ENCODE measurements around the gene ABTB2. TPM values are rescaled to one million over a fixed set of nuclear protein-coding genes. Genes with fewer than 3 reads are reported as not detected.

Gene ABTB2
- total RNA-seq, 2 donors from 2014 or later = 0.55 to 0.81 TPM

DNA sequence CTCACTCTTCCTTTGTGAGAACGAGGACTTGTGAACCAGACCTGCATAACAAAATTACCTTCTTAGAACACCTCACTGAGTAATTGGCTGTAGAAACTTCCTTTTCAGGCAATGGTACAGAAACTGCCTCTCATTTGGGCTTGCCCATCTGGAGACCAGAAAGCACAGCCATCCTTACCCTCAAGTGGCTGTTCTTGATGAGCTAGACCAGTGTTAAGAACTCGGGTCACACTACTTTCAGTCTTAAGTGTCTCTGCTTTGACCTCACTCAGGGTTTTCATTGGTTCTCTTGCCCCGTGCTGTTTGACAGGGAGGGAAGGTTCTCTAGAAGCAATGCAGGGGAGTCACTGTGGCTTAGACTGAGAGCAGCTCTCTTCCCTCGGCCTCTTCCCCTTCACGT, 223.0 kb downstream of the ABTB2 start:
- Mint-ChIP-seq H3K4me3 (no peak overlapping the region), H3K36me3 (ENCODE audit: low read depth) (peaks cover 27% of the 10 kb centered on the region), H3K4me1 (peaks cover 18% of the 10 kb centered on the region), H3K27me3 (no peaks in the 10 kb centered on the region), H3K27ac (no peak overlapping the region)
- DNase-seq (no peak), ATAC-seq (no peak)
- no peaks in the 10 kb centered on the region for H3K9me3 ChIP-seq (ENCODE audit: control insufficient read depth, low read length, poor library complexity, severe bottlenecking)

DNA sequence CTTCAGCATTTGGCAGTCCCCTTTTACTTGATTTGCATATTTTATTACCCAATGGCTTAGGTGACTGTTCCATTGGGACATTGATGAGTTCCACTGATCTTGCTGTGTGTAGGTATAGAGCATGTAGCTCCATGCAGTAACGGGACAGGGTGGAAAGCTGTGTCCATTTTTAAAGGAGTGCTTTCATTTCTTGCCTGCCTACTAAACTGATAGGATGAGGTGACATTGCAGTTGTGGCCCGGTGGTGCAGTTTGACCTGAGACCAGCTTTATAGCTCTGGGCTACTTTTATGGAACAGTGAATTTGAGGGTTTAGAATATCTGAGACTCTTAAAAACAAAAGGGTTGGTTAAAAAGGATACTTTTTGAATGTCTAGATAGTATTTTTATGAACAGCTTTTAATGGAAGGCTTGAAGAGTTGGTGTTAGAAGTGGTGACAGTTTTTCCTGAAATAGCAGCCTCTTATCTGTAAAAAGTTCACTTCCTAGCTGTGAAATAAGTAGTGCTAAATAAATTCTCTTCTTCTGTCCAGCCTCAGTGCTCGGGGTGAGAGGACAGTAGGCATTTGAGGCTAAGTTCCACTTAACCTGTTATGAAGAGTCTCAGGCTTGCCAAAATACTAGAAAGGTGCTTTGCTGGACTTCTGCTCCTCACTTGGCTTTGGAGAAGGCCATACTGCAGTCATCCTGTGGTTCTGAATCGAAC, 225.4 kb downstream of the ABTB2 start:
- DNase-seq (no peak), ATAC-seq (no peak)
- no peaks in the 10 kb centered on the region for H3K9me3 ChIP-seq (ENCODE audit: control insufficient read depth, low read length, poor library complexity, severe bottlenecking)
- Mint-ChIP-seq H3K4me1 (peaks cover 6% of the 10 kb centered on the region), H3K27ac (peak overlapping the region; percentile 45), H3K36me3 (ENCODE audit: low read depth) (peaks cover 11% of the 10 kb centered on the region), H3K4me3 (no peak overlapping the region), H3K27me3 (no peaks in the 10 kb centered on the region)

DNA sequence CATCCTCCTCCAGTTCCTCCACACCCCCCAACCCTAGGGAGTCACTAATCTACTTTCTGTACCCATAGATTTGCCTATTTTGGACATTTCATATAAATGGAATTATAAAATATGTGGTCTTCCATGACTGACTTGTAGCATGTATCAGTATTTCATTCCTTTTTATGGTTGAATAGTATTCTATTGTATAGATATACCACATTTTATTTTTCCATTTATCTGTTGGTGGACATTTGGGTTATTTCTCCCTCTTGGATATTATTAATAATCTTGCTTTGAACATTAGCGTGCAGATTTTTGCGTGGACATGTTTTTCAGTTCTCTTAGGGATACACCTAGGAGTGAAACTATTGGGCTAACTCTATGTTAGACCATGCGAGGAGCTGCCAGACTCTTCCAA, 229.0 kb downstream of the ABTB2 start:
- Mint-ChIP-seq H3K36me3 (ENCODE audit: low read depth) (peaks cover 2% of the 10 kb centered on the region), H3K4me1 (peaks cover 5% of the 10 kb centered on the region), H3K27me3 (no peaks in the 10 kb centered on the region), H3K27ac (no peak overlapping the region), H3K4me3 (no peak overlapping the region)
- ATAC-seq (no peak), DNase-seq (no peak)
- H3K9me3 ChIP-seq (ENCODE audit: control insufficient read depth, low read length, poor library complexity, severe bottlenecking) = no peaks in the 10 kb centered on the region

DNA sequence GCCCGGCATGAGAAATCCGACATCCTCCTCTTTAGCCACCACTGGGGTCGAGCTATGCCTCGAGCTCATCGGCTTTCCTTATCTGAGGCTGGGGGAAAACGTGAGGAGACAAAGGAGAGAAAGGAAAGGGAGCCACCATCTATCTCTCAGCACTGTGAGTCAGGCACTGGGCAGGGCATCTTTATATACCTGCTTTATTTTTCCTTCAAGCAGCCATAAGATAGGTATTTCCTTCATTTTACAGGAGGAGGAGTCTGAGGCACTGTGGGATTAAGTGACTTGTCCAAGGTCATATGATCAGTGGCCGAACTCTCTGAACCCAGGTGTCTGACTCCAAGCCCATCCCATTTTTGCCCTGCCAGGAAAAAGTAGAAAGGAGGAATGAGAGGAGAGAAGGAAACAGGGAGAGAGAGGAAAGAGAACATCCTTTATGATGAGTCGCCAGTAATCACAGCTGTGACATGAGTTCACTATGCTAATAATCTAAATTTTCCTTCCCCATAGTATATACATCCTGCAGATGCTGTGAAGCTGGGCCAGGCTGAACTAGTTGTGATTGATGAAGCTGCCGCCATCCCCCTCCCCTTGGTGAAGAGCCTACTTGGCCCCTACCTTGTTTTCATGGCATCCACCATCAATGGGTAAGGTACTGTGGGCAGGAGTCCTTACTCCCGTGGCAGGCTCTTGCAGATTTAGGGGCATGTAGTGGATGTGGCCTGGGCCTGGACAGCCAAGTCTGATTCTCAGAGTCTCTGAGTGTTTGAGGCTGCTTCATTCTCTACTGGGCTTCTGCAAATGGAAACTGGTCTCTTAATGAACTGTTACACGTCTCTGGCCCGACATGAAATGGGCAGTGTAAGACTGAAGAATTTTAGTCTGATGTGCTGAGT, 230.6 kb downstream of the ABTB2 start:
- Mint-ChIP-seq H3K36me3 (ENCODE audit: low read depth) (peaks cover 7% of the 10 kb centered on the region), H3K27ac (no peak overlapping the region), H3K4me3 (no peak overlapping the region), H3K27me3 (no peaks in the 10 kb centered on the region), H3K4me1 (peaks cover 5% of the 10 kb centered on the region)
- H3K9me3 ChIP-seq (ENCODE audit: control insufficient read depth, low read length, poor library complexity, severe bottlenecking) = no peaks in the 10 kb centered on the region
- ATAC-seq (no peak), DNase-seq (no peak)

DNA sequence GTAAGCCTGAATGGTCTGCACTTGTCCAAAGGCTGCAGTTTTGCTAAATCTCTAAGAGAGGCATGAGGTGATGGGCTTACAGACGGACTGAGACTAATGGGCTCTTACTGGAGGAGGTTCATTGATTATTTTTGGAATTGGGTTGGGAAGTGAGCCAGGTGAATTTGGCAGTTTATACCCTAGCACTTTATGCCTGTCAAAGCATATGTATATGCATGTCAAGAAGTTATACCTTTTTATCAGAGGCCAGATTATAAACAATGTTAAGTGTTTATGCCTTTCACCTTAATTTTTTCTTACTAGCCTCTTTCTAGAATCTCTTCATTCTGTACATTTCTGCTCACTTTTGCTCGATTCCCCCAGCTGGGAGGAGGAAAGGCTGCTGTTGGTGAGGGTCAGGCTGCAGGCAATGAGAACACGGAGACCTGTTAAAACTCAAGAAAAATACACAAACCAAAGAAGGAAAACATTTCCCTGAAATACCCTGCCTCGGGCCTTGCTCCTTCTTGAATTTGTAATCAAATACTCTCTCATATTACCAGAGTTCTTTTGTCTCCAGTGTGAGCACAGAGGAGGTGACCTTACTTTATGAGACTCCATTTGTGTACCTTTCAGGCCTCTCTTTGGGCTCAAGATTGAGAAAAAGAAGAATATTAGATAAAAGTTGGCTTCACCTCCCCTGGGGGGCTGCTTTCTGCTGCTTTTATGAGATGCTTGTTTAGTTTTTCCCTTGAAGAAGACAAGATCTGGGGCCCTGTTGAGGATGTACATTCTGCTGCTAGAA, 232.7 kb downstream of the ABTB2 start:
- peak overlapping the region; percentile 19 for H3K27ac Mint-ChIP-seq
- no peak for ATAC-seq

DNA sequence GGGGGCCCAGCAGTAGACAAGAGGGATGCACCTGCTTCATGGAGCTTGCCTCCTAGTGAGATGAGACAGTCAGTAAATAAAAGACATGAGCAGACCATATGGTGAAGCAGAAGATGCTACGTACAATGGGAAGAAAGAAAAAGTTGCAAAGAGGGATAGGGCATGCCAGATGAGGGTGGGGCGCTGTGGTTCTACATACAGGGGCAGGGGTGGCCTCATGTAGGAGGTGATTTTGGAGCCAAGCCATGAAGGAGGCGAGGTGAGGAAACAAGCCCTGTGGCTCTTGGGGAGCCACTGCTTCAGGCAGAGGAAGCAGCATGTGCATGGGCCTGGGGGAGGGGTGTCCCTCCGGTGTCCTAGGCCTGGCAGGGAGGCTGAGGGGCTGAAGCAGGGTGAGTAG, 237.2 kb downstream of the ABTB2 start:
- DNase-seq (no peak), ATAC-seq (no peak)
- Mint-ChIP-seq H3K36me3 (ENCODE audit: low read depth) (peaks cover 21% of the 10 kb centered on the region), H3K4me1 (peaks cover 13% of the 10 kb centered on the region), H3K27me3 (no peaks in the 10 kb centered on the region), H3K4me3 (no peak overlapping the region), H3K27ac (no peak overlapping the region)
- no peaks in the 10 kb centered on the region for H3K9me3 ChIP-seq (ENCODE audit: control insufficient read depth, low read length, poor library complexity, severe bottlenecking)

More for the DNA sequence above, 232.7 kb downstream of the ABTB2 start:
- DNase-seq = no peak
- Mint-ChIP-seq H3K4me1 (peaks cover 14% of the 10 kb centered on the region), H3K4me3 (no peak overlapping the region), H3K27me3 (no peaks in the 10 kb centered on the region), H3K36me3 (ENCODE audit: low read depth) (peaks cover 13% of the 10 kb centered on the region)
- H3K9me3 ChIP-seq (ENCODE audit: control insufficient read depth, low read length, poor library complexity, severe bottlenecking) = no peaks in the 10 kb centered on the region

DNA sequence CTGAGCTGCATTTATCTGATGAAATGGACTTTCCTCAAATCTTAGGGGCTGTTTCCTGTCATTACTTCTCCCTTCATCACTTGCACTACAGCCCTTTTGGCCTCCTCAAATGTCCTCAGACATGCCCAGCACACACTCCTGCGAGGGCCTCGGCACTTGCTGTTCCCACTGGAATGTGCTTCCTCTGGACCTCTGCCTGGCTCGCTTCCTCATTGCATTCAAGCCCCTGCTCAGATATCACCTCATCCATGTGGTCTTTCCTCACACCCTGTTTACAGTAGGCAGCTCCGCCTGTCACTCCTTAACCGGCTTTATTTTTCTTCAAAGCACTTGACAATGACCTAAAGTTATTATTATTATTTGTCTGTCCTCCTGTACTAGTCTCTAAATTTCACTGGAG, 243.3 kb downstream of the ABTB2 start:
- Mint-ChIP-seq H3K27ac (no peak overlapping the region), H3K27me3 (no peaks in the 10 kb centered on the region), H3K4me1 (peaks cover 11% of the 10 kb centered on the region), H3K36me3 (ENCODE audit: low read depth) (peaks cover 18% of the 10 kb centered on the region), H3K4me3 (no peak overlapping the region)
- no peak for DNase-seq
- H3K9me3 ChIP-seq (ENCODE audit: control insufficient read depth, low read length, poor library complexity, severe bottlenecking) = no peaks in the 10 kb centered on the region
- ATAC-seq = no peak

DNA sequence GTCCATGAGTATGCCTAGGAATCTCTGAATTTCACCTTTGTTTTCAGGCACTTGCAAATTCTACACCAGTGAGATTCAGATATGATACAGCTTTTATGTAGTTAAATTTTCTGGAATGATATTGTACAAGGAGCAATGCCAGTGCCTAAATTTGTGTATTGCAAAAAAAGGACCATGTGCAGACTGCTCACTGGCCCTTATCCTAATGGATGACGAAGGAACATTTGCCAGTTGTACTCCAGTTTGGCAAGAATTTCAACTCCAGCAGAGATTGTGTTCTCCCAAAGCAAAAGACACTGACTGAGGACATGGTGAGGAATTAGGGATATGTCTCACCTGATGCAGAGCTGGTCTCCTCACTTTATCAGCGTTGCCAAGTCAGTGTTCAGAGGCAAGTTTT, 243.8 kb downstream of the ABTB2 start:
- no peaks in the 10 kb centered on the region for H3K27me3 Mint-ChIP-seq
- no peak overlapping the region for H3K27ac Mint-ChIP-seq
- peaks cover 15% of the 10 kb centered on the region for H3K4me1 Mint-ChIP-seq
- H3K36me3 Mint-ChIP-seq (ENCODE audit: low read depth) = peaks cover 22% of the 10 kb centered on the region
- ATAC-seq = no peak
- H3K9me3 ChIP-seq (ENCODE audit: control insufficient read depth, low read length, poor library complexity, severe bottlenecking) = no peaks in the 10 kb centered on the region
- no peak for DNase-seq
- H3K4me3 Mint-ChIP-seq = no peak overlapping the region

DNA sequence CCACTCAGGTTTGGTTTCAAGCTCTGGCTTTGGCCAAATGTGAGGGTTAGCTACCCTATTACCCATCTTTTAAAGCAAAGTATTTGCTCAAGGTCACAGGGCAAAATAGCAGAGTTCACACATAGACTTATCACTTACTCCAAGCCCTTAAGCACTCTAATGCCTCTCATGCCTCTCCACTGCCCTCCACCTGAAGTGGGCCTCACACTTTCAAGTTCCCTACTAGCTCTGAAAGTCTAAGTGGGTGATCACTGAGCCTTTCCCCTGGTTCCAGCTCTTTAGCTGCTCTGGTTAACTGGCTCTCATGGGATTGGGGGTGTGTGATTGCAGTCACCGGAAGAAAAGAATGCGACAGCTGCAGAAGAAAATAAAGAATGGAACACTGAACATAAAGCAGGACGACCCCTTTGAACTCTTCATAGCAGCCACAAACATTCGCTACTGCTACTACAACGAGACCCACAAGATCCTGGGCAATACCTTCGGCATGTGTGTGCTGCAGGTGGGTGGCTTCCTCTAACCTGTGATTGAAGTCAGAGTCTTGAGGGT, 246.0 kb downstream of the ABTB2 start:
- H3K4me1 Mint-ChIP-seq = peaks cover 18% of the 10 kb centered on the region
- no peak for ATAC-seq
- H3K27ac Mint-ChIP-seq = no peak overlapping the region
- peaks cover 20% of the 10 kb centered on the region for H3K36me3 Mint-ChIP-seq (ENCODE audit: low read depth)
- no peaks in the 10 kb centered on the region for H3K9me3 ChIP-seq (ENCODE audit: control insufficient read depth, low read length, poor library complexity, severe bottlenecking)
- H3K27me3 Mint-ChIP-seq = no peaks in the 10 kb centered on the region
- no peak overlapping the region for H3K4me3 Mint-ChIP-seq
- no peak for DNase-seq

DNA sequence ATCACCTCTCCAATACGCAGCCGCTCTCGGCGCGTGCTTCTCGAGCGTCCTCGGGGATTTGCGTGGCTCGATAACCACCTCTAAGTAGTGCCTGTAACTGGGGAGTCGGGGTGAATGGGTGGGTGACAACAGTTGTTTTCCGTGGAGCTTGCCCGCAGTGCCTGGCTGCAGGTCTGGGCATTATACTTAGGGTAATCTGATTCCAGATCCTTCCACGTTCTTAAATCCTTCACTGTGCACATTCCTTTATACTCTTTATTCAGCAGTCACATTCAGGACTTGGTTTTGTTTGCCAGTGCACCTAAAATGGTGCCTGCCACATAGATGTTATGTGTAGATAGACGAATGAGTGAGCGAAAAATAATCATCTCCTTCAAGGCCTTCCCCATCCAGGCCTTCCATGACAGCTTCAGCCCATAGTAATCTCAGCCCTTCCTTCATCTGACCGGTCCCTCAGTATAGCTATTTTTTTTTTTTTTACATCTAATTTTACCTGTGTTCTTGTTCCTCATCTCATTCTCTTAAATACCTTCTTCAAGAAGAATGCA, 251.8 kb downstream of the ABTB2 start:
- H3K4me3 Mint-ChIP-seq = peak overlapping the region; percentile 95
- H3K36me3 Mint-ChIP-seq (ENCODE audit: low read depth) = peaks cover 8% of the 10 kb centered on the region
- H3K27me3 Mint-ChIP-seq = no peaks in the 10 kb centered on the region
- H3K4me1 Mint-ChIP-seq = peaks cover 42% of the 10 kb centered on the region
- no peak for DNase-seq
- peak overlapping the region; percentile 97 for H3K27ac Mint-ChIP-seq
- no peaks in the 10 kb centered on the region for H3K9me3 ChIP-seq (ENCODE audit: control insufficient read depth, low read length, poor library complexity, severe bottlenecking)
- no peak for ATAC-seq

DNA sequence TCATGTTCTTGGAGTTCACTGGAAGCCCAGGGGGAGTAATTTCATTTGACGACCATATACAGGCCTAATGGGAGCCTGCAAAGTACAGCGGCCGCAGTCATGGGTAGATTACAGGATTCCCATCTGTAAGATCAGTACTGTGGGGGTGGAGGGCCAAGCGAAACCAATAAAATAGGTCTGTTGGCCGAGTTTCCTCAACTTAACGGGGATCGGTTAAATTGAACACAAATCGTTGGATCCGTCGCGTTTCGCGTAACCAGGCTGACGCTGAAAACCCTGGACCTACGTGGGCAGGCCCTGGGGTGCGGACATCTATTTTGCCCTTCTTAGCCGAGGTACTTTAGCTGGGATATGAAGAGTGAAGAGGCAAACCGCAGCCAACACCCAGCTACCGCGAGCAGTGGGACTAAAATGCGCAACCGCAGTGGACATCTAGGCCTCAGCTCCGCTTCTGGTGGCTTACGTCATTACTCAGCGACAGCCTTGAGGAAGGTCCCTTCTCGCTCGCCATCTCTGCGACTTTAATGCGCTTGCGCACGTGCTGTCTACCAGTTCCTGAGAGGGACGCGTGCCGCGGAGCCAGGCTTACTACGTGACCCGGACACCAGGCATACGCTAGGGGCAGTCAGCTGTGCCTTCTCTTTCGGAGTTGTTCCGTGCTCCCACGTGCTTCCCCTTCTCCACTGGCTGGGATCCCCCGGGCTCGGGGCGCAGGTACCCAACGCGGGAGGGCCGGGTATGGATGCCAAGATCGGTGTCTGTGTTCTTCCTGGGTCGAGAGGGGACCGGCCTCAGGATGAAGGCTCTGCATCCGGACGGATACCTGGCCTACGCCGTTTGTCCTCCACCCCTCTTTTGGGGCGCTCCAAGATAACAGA, 252.5 kb downstream of the ABTB2 start, which contains the start of gene NAT10:
NAT10 (plus strand) TSS at position 551 of the 878 bp plus-strand sequence. CDS start 2,597 bp downstream, outside the sequence.
- DNase-seq (peak; percentile 89 to 96 (median 94)), ATAC-seq (peak; percentile 93)
- Mint-ChIP-seq H3K27ac (peak within 1 kb of the TSS; percentile 97), H3K36me3 (ENCODE audit: low read depth) (peaks cover 8% of the 10 kb centered on the region), H3K4me3 (peak within 1 kb of the TSS; percentile 95), H3K4me1 (peaks cover 41% of the 10 kb centered on the region), H3K27me3 (no peaks in the 10 kb centered on the region)
- H3K9me3 ChIP-seq (ENCODE audit: control insufficient read depth, low read length, poor library complexity, severe bottlenecking) = no peaks in the 10 kb centered on the region

DNA sequence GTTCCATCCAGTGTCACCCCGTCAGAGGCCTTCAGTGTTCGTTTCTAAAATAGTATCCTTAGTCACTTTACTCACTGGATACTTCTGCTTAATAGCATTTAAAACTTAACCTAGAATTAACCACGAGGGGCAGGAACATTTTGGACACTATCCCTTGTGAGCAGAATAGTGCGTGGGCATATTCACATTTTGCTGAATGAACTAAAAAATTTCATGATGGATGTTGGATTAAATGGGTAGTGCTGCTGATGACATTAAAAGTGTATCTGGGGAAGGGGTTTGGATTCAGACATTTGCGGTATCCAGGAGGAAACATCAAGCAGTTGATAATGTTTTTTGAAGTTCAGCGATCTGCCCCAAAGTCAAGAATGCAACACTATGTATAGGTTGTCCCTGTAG, 253.1 kb downstream of the ABTB2 start:
- H3K9me3 ChIP-seq (ENCODE audit: control insufficient read depth, low read length, poor library complexity, severe bottlenecking) = no peaks in the 10 kb centered on the region
- H3K4me1 Mint-ChIP-seq = peaks cover 38% of the 10 kb centered on the region
- peaks cover 6% of the 10 kb centered on the region for H3K36me3 Mint-ChIP-seq (ENCODE audit: low read depth)
- no peaks in the 10 kb centered on the region for H3K27me3 Mint-ChIP-seq
- no peak for ATAC-seq
- peak overlapping the region; percentile 95 for H3K4me3 Mint-ChIP-seq
- no peak for DNase-seq
- H3K27ac Mint-ChIP-seq = peak overlapping the region; percentile 97
